BLaER1 (cell line): ENCODE results near the gene ZNF70.

Experiments used
- H3K27ac ChIP-seq: shearing (Covaris generic); formaldehyde crosslinking; 2 replicates; pipeline ENCODE4 v1.8.1; 2022
- H3K27me3 ChIP-seq: shearing (Covaris generic); formaldehyde crosslinking; 2 replicates; pipeline ENCODE4 v1.8.1; 2022
- H3K36me3 ChIP-seq: shearing (Covaris generic); formaldehyde crosslinking; 2 replicates; pipeline ENCODE4 v1.8.1; 2022
- H3K4me1 ChIP-seq: shearing (Covaris generic); formaldehyde crosslinking; 2 replicates; pipeline ENCODE4 v1.8.1; 2022
- H3K4me2 ChIP-seq: shearing (Covaris generic); formaldehyde crosslinking; 2 replicates; pipeline ENCODE4 v1.8.1; 2022
- H3K4me3 ChIP-seq: shearing (Covaris generic); formaldehyde crosslinking; 2 replicates; pipeline ENCODE4 v1.8.1; 2022
- H3K9ac ChIP-seq: shearing (Covaris generic); formaldehyde crosslinking; 2 replicates; pipeline ENCODE4 v1.8.1; 2022
- H3K9me3 ChIP-seq: shearing (Covaris generic); formaldehyde crosslinking; 2 replicates; pipeline ENCODE4 v1.8.1; 2022
- H4K20me1 ChIP-seq: shearing (Covaris generic); formaldehyde crosslinking; 2 replicates; pipeline ENCODE4 v1.8.1; 2022
- Cebpa-rat ChIP-seq: shearing (Covaris generic); IDR thresholded peaks from 2 replicates; pipeline ENCODE4 v1.8.1; 2022

ZNF70 gene

DNA sequence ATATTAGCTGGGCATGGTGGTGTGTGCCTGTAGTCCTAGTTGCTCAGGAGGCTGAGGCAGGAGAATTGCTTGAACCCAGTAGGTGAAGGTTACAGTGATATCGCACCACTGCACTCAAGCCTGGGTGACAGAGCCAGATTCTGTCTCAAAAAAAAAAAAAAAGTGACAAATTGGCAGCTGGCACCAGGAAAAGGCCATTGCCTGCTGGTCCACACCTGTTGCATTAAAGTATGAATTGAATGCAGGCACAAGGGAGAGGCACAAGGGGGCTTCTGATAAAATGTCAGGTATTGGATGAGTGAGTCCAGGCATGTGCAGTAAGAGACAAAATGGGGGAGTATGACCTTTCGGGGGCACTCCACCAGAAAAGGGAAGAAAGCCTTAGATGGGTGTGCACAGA, 28.2 kb downstream of the ZNF70 start:
- Histone ChIP-seq H4K20me1 (no peaks in the 10 kb centered on the region), H3K4me1 (peaks cover 6% of the 10 kb centered on the region; the same call in 1 of the 2 replicates), H3K4me2 (no peak overlapping the region), H3K27me3 (no peaks in the 10 kb centered on the region), H3K27ac (no peak overlapping the region), H3K9me3 (no peaks in the 10 kb centered on the region), H3K4me3 (no peak overlapping the region), H3K9ac (no peak overlapping the region), H3K36me3 (no peaks in the 10 kb centered on the region)
- TF ChIP-seq Cebpa-rat = no peak

GRCh38 chr22:23722160-23722559, 28.8 kb downstream of the ZNF70 start:
- Histone ChIP-seq H3K9me3 (no peaks in the 10 kb centered on the region), H3K4me3 (no peak overlapping the region), H3K36me3 (no peaks in the 10 kb centered on the region), H3K4me1 (peaks cover 11% of the 10 kb centered on the region), H3K27ac (no peak overlapping the region), H3K4me2 (no peak overlapping the region), H4K20me1 (no peaks in the 10 kb centered on the region), H3K9ac (no peak overlapping the region), H3K27me3 (no peaks in the 10 kb centered on the region)
- TF ChIP-seq Cebpa-rat = no peak

- TF ChIP-seq Cebpa-rat = no peak
- Histone ChIP-seq H3K27ac (no peak overlapping the region), H3K4me3 (no peak overlapping the region), H3K36me3 (no peaks in the 10 kb centered on the region), H4K20me1 (peaks cover 4% of the 10 kb centered on the region; the same call in 1 of the 2 replicates), H3K4me1 (peaks cover 19% of the 10 kb centered on the region), H3K9me3 (no peaks in the 10 kb centered on the region), H3K4me2 (no peak overlapping the region), H3K27me3 (no peaks in the 10 kb centered on the region), H3K9ac (no peak overlapping the region)
Observed at GRCh38 chr22:23720855-23721254, 30.1 kb downstream of the ZNF70 start.

GRCh38 chr22:23718371-23719165, 32.3 kb downstream of the ZNF70 start:
- H3K27me3 ChIP-seq = no peaks in the 10 kb centered on the region
- no peak for TF ChIP-seq Cebpa-rat
- peaks cover 40% of the 10 kb centered on the region for H3K4me1 ChIP-seq
- H3K9ac ChIP-seq = no peak overlapping the region
- H3K4me2 ChIP-seq = no peak overlapping the region
- H3K36me3 ChIP-seq = peaks cover 18% of the 10 kb centered on the region
- no peaks in the 10 kb centered on the region for H3K9me3 ChIP-seq
- H4K20me1 ChIP-seq = peaks cover 24% of the 10 kb centered on the region; the same call in 1 of the 2 replicates
- H3K27ac ChIP-seq = no peak overlapping the region
- no peak overlapping the region for H3K4me3 ChIP-seq

- TF ChIP-seq Cebpa-rat = no peak
- H3K27ac ChIP-seq = peak overlapping the region; percentile 89
- H3K36me3 ChIP-seq = peaks cover 33% of the 10 kb centered on the region
- peak overlapping the region; percentile 95 for H3K9ac ChIP-seq
- H4K20me1 ChIP-seq = peaks cover 38% of the 10 kb centered on the region; the same call in 1 of the 2 replicates
- peak overlapping the region; percentile 88 for H3K4me3 ChIP-seq
- H3K9me3 ChIP-seq = no peaks in the 10 kb centered on the region
- peaks cover 45% of the 10 kb centered on the region for H3K4me1 ChIP-seq
- no peaks in the 10 kb centered on the region for H3K27me3 ChIP-seq
- H3K4me2 ChIP-seq = peak overlapping the region; percentile 96
Observed at GRCh38 chr22:23716811-23717801, 33.8 kb downstream of the ZNF70 start.

DNA sequence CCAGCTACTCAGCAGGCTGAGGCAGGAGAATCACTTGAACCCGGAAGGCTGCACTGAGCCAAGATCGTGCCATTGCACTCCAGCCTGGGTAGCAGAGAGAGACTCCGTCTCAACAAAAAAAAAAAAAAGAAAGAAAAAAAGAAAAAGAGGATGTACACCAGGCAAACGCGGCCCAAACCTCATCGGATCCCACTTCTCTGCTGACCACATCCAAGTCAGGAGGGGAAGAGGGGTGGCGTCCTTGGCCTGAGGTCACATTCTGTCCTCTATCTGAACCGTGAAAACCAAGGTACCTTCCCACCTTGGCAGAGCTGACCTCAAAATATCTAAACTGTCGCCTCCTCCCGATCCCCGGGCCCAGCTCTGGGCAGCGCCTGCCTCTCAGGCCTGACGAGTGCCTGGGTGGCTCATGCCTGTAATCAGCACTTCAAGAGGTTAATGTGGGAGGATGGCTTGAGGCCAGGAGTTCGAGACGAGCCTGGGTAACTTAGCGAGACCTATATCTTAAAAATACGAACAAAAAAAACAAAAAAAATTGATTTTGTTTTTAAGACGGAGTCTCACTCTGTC, 35.0 kb downstream of the ZNF70 start:
- H3K27me3 ChIP-seq = no peaks in the 10 kb centered on the region
- peak overlapping the region; percentile 96 for H3K4me2 ChIP-seq
- TF ChIP-seq Cebpa-rat = no peak
- H4K20me1 ChIP-seq = peaks cover 48% of the 10 kb centered on the region; the same call in 1 of the 2 replicates
- H3K9me3 ChIP-seq = no peaks in the 10 kb centered on the region
- peaks cover 45% of the 10 kb centered on the region for H3K36me3 ChIP-seq
- H3K4me3 ChIP-seq = peak overlapping the region; percentile 88
- H3K4me1 ChIP-seq = peaks cover 45% of the 10 kb centered on the region
- peak overlapping the region; percentile 89 for H3K27ac ChIP-seq
- peak overlapping the region; percentile 95 for H3K9ac ChIP-seq

DNA sequence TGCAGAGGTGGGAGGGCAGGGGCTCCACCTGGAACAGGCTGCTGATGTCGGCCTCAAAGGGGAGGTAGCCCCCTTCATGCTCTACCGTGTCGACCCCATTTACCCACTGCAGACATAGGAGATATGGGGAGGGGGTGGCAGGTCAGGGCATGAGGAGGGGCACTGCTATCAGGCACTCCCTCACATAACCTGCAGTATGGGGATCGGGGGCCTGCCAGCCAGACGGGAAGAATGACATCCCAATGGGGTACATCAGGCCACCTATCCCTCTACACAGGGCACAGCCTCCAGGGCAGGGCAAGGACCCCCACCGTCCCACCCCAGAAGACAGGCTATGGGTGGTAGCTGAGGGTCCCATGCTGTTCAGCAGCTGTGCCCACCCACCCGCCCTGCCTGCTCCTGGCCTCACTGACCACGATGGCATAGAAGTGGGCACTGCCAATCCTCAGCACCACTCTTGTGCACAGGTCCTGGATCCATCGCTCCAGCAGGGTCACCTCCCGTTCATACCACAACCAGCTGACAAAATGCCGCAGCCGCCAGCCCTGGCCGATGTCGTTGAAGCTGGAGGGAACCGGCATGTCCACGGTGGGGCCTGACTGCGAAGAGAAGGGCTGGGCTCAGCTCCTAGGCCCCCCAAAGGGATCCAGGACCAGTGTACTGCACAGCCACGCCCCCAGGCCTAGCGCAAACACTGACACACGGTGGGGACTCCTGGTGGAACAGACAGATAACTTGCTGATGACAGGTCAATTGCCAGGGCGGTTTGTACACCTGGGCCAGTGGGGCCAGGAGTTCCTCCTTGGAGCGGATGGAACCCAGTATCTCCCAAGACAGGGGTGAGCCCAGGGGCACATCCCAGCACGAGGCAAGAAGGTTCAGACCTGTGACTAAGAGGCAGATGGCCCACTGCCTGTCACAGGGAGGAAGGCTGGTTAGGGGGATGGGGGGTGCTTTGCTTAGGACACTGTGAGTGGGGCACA, 36.0 kb downstream of the ZNF70 start:
- Histone ChIP-seq H3K9ac (peak overlapping the region; percentile 95; the same call in 1 of the 2 replicates), H3K9me3 (no peaks in the 10 kb centered on the region), H3K4me2 (peak overlapping the region; percentile 96), H3K36me3 (peaks cover 55% of the 10 kb centered on the region), H3K27ac (peak overlapping the region; percentile 89; the same call in 1 of the 2 replicates), H3K27me3 (no peaks in the 10 kb centered on the region), H3K4me1 (peaks cover 45% of the 10 kb centered on the region), H4K20me1 (peaks cover 58% of the 10 kb centered on the region), H3K4me3 (peak overlapping the region; percentile 88; the same call in 1 of the 2 replicates)
- no peak for TF ChIP-seq Cebpa-rat

- Histone ChIP-seq H4K20me1 (peaks cover 67% of the 10 kb centered on the region), H3K27ac (peak overlapping the region; percentile 56), H3K36me3 (peaks cover 65% of the 10 kb centered on the region), H3K27me3 (no peaks in the 10 kb centered on the region), H3K9ac (peak overlapping the region; percentile 32), H3K4me1 (peaks cover 45% of the 10 kb centered on the region), H3K4me2 (peak overlapping the region; percentile 62), H3K4me3 (no peak overlapping the region), H3K9me3 (no peaks in the 10 kb centered on the region)
- no peak for TF ChIP-seq Cebpa-rat
Observed at GRCh38 chr22:23713696-23714595, 37.0 kb downstream of the ZNF70 start.
